Measurements from ENCODE around the gene RNF224.
"Not testable (repeated sequence)": the region's sequence is repeated elsewhere in the genome, so short reads cannot be mapped to it uniquely, and the experiment has no call there.

Gene RNF224

GRCh38 chr9:137255448-137256114 is 28.3 kb downstream of the RNF224 start:
- DNase-seq = no peak

GRCh38 chr9:137256362-137256761 is 29.1 kb downstream of the RNF224 start:
- DNase-seq = no peak

GRCh38 chr9:137256856-137257255 is 29.6 kb downstream of the RNF224 start:
- no peak for DNase-seq

- not testable (repeated sequence) for DNase-seq
These were observed 35.0 kb downstream of the RNF224 start for GRCh38 chr9:137262173-137262908.

GRCh38 chr9:137262909-137263285 is 35.6 kb downstream of the RNF224 start:
- DNase-seq = no peak

GRCh38 chr9:137263506-137263905 is 36.2 kb downstream of the RNF224 start:
- DNase-seq = no peak

GRCh38 chr9:137264067-137264466 is 36.8 kb downstream of the RNF224 start:
- no peak for DNase-seq

GRCh38 chr9:137265496-137266161 is 38.3 kb downstream of the RNF224 start:
- DNase-seq = no peak

GRCh38 chr9:137266162-137266527 is 38.8 kb downstream of the RNF224 start:
- no peak for DNase-seq

- no peak for DNase-seq
These were observed 39.5 kb downstream of the RNF224 start for GRCh38 chr9:137266585-137267453.

- no peak for DNase-seq
These were observed 40.6 kb downstream of the RNF224 start for GRCh38 chr9:137267933-137268355.

GRCh38 chr9:137268538-137269201 is 41.4 kb downstream of the RNF224 start:
- no peak for DNase-seq

- DNase-seq = no peak
These were observed 42.0 kb downstream of the RNF224 start for GRCh38 chr9:137269231-137269772.

GRCh38 chr9:137270929-137271695 is 43.8 kb downstream of the RNF224 start:
- DNase-seq = no peak

GRCh38 chr9:137271696-137272076 is 44.4 kb downstream of the RNF224 start:
- no peak for DNase-seq

- no peak for DNase-seq
These were observed 45.2 kb downstream of the RNF224 start for GRCh38 chr9:137272241-137273094.

GRCh38 chr9:137273095-137273490 is 45.8 kb downstream of the RNF224 start:
- no peak for DNase-seq

GRCh38 chr9:137273611-137274320 is 46.5 kb downstream of the RNF224 start:
- no peak for DNase-seq

- no peak for DNase-seq
These were observed 47.9 kb downstream of the RNF224 start for GRCh38 chr9:137275203-137275587.
